Measurements from ENCODE around the gene CKAP2.
"Not testable (repeated sequence)": the region's sequence is repeated elsewhere in the genome, so short reads cannot be mapped to it uniquely, and the experiment has no call there.

The CKAP2 gene

GRCh38 chr13:52454820-52455676, at the start of gene CKAP2:
CKAP2 (plus strand) TSS chr13:52455478; CDS start chr13:52455557, 79 bp downstream.
- peak within 1 kb of the TSS; percentile 79 for H3K4me2 ChIP-seq (ENCODE audit: low read depth, low read length)
- peak; percentile 93 for DNase-seq
- no peaks in the 10 kb centered on the region for H3K27me3 ChIP-seq (replicated peaks; ENCODE audit: insufficient read depth, low read length)
- peak within 1 kb of the TSS; percentile 31; the same call in 1 of the 2 replicates for H2AFZ ChIP-seq (ENCODE audit: low read length)
- no peaks in the 10 kb centered on the region for H3K9me2 ChIP-seq (replicated peaks; ENCODE audit: insufficient read depth, low read length)
- H3F3A ChIP-seq (ENCODE audit: insufficient read depth, low read length), result peaks cover 21% of the 10 kb centered on the region
- TF ChIP-seq EZH2phosphoT487 (IDR thresholded peaks at IDR 0.05; ENCODE audit: low read length) (no peak), EZH2 (optimal IDR thresholded peaks at IDR 0.05; ENCODE audit: low read depth, low read length) (no peak)
- TF ChIP-seq, protein P1, sequence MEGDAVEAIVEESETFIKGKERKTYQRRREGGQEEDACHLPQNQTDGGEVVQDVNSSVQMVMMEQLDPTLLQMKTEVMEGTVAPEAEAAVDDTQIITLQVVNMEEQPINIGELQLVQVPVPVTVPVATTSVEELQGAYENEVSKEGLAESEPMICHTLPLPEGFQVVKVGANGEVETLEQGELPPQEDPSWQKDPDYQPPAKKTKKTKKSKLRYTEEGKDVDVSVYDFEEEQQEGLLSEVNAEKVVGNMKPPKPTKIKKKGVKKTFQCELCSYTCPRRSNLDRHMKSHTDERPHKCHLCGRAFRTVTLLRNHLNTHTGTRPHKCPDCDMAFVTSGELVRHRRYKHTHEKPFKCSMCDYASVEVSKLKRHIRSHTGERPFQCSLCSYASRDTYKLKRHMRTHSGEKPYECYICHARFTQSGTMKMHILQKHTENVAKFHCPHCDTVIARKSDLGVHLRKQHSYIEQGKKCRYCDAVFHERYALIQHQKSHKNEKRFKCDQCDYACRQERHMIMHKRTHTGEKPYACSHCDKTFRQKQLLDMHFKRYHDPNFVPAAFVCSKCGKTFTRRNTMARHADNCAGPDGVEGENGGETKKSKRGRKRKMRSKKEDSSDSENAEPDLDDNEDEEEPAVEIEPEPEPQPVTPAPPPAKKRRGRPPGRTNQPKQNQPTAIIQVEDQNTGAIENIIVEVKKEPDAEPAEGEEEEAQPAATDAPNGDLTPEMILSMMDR (IDR thresholded peaks at IDR 0.05; ENCODE audit: low read length), result no peak
- peak within 1 kb of the TSS; percentile 83 for H3K4me3 ChIP-seq (ENCODE audit: low read length)
- H3K9me3 ChIP-seq (replicated peaks; ENCODE audit: insufficient read depth, low read length), result no peaks in the 10 kb centered on the region
- H3K27ac ChIP-seq (ENCODE audit: low read length), result peak within 1 kb of the TSS; percentile 100
- peaks cover 65% of the 10 kb centered on the region for H3K79me2 ChIP-seq (ENCODE audit: low read length)
- peak within 1 kb of the TSS; percentile 96 for H3K9ac ChIP-seq (ENCODE audit: low read length)
- no peaks in the 10 kb centered on the region; the same call in 1 of the 2 replicates for H4K20me1 ChIP-seq (ENCODE audit: insufficient read depth, low read length)
- H3K4me1 ChIP-seq (ENCODE audit: low read length), result no peaks in the 10 kb centered on the region
- no peaks in the 10 kb centered on the region; the same call in 1 of the 2 replicates for H3K36me3 ChIP-seq (replicated peaks; ENCODE audit: insufficient read depth, low read length)

- no peak for DNase-seq
- Histone ChIP-seq H3K4me3 (ENCODE audit: low read length) (peak within 1 kb of the TSS; percentile 52), H2AFZ (ENCODE audit: low read length) (peak within 1 kb of the TSS; percentile 53; the same call in 1 of the 2 replicates), H3K9me2 (replicated peaks; ENCODE audit: insufficient read depth, low read length) (no peaks in the 10 kb centered on the region), H3K79me2 (ENCODE audit: low read length) (no peaks in the 10 kb centered on the region), H3K4me1 (ENCODE audit: low read length) (no peaks in the 10 kb centered on the region), H3F3A (ENCODE audit: insufficient read depth, low read length) (no peaks in the 10 kb centered on the region), H3K9ac (ENCODE audit: low read length) (no peak within 1 kb of the TSS; the same call in 1 of the 2 replicates), H4K20me1 (ENCODE audit: insufficient read depth, low read length) (no peaks in the 10 kb centered on the region), H3K27ac (ENCODE audit: low read length) (no peak within 1 kb of the TSS), H3K9me3 (replicated peaks; ENCODE audit: insufficient read depth, low read length) (no peaks in the 10 kb centered on the region), H3K4me2 (ENCODE audit: low read depth, low read length) (peak within 1 kb of the TSS; percentile 82), H3K27me3 (replicated peaks; ENCODE audit: insufficient read depth, low read length) (no peaks in the 10 kb centered on the region), H3K36me3 (replicated peaks; ENCODE audit: insufficient read depth, low read length) (no peaks in the 10 kb centered on the region)
- no peak for TF ChIP-seq EZH2 (optimal IDR thresholded peaks at IDR 0.05; ENCODE audit: low read depth, low read length)
- no peak for TF ChIP-seq EZH2phosphoT487 (IDR thresholded peaks at IDR 0.05; ENCODE audit: low read length)
- TF ChIP-seq, protein P1 (IDR thresholded peaks at IDR 0.05; ENCODE audit: low read length), result no peak
These were observed 49.3 kb upstream of the CKAP2 start, which contains the start of gene THSD1 for GRCh38 chr13:52405767-52406494. THSD1 (minus strand) TSS chr13:52406172; CDS start chr13:52402600, 3,572 bp downstream.

- Histone ChIP-seq H3K4me3 (ENCODE audit: low read length) (no peak overlapping the region), H3K9ac (ENCODE audit: low read length) (no peak overlapping the region), H3K36me3 (replicated peaks; ENCODE audit: insufficient read depth, low read length) (no peaks in the 10 kb centered on the region), H3K27me3 (replicated peaks; ENCODE audit: insufficient read depth, low read length) (no peaks in the 10 kb centered on the region), H4K20me1 (ENCODE audit: insufficient read depth, low read length) (no peaks in the 10 kb centered on the region), H3F3A (ENCODE audit: insufficient read depth, low read length) (no peaks in the 10 kb centered on the region), H3K4me2 (ENCODE audit: low read depth, low read length) (no peak overlapping the region), H3K4me1 (ENCODE audit: low read length) (no peaks in the 10 kb centered on the region), H3K9me2 (replicated peaks; ENCODE audit: insufficient read depth, low read length) (no peaks in the 10 kb centered on the region), H3K27ac (ENCODE audit: low read length) (no peak overlapping the region), H2AFZ (ENCODE audit: low read length) (no peak overlapping the region), H3K9me3 (replicated peaks; ENCODE audit: insufficient read depth, low read length) (no peaks in the 10 kb centered on the region), H3K79me2 (ENCODE audit: low read length) (no peaks in the 10 kb centered on the region)
- TF ChIP-seq EZH2 (optimal IDR thresholded peaks at IDR 0.05; ENCODE audit: low read depth, low read length), result no peak
- TF ChIP-seq EZH2phosphoT487 (IDR thresholded peaks at IDR 0.05; ENCODE audit: low read length), result no peak
- TF ChIP-seq, protein P1 (IDR thresholded peaks at IDR 0.05; ENCODE audit: low read length), result no peak
- DNase-seq, result no peak
These were observed 48.6 kb upstream of the CKAP2 start for GRCh38 chr13:52406629-52407028.

DNA sequence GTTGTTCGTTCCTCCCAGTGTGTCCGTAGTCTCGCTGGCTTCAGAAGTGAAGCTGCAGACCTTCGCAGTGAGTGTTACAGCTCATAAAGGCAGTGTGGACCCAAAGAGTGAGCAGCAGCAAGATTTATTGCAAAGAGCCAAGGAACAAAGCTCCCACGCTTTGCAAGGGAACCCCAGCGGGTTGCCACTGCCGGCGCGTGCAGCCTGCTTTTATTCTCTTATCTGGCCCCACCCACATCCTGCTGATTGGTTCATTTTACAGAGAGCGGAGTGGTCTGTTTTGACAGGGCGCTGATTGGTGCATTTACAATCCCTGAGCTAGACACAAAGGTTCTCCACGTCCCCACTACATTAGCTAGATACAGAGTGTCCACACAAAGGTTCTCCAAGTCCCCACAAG, 47.8 kb upstream of the CKAP2 start:
- H3K4me3 ChIP-seq (ENCODE audit: low read length); H3F3A ChIP-seq (ENCODE audit: insufficient read depth, low read length); H3K27me3 ChIP-seq (replicated peaks; ENCODE audit: insufficient read depth, low read length); H2AFZ ChIP-seq (ENCODE audit: low read length); H3K9ac ChIP-seq (ENCODE audit: low read length); H4K20me1 ChIP-seq (ENCODE audit: insufficient read depth, low read length); H3K4me2 ChIP-seq (ENCODE audit: low read depth, low read length); H3K36me3 ChIP-seq (replicated peaks; ENCODE audit: insufficient read depth, low read length); H3K27ac ChIP-seq (ENCODE audit: low read length); H3K4me1 ChIP-seq (ENCODE audit: low read length); H3K9me2 ChIP-seq (replicated peaks; ENCODE audit: insufficient read depth, low read length); DNase-seq; H3K79me2 ChIP-seq (ENCODE audit: low read length); H3K9me3 ChIP-seq (replicated peaks; ENCODE audit: insufficient read depth, low read length): not testable (repeated sequence)

DNA sequence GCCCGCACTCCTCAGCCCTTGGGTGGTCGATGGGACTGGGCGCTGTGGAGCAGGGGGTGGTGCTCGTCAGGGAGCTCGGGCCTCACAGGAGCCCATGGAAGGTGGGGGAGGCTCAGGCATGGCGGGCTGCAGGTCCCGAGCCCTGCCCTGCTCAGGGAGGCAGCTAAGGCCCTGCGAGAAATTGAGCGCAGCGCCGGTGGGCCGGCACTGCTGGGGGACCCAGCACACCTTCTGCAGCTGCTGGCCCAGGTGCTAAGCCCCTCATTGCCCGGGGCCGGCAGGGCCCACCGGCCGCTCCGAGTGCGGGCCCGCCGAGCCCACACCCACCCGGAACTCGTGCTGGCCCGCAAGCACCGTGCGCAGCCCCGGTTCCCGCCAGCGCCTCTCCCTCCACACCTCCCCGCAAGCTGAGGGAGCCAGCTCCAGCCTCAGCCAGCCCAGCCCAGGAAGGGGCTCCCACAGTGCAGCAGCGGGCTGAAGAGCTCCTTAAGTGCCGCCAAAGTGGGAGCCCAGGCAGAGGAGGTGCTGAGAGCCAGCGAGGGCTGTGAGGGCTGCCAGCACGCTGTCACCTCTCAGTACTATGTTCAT, 47.1 kb upstream of the CKAP2 start:
- not testable (repeated sequence) for H3K27ac ChIP-seq (ENCODE audit: low read length); H3K9ac ChIP-seq (ENCODE audit: low read length); DNase-seq; H3K9me2 ChIP-seq (replicated peaks; ENCODE audit: insufficient read depth, low read length); H2AFZ ChIP-seq (ENCODE audit: low read length); H3K4me3 ChIP-seq (ENCODE audit: low read length); H4K20me1 ChIP-seq (ENCODE audit: insufficient read depth, low read length); H3F3A ChIP-seq (ENCODE audit: insufficient read depth, low read length); H3K4me1 ChIP-seq (ENCODE audit: low read length); H3K9me3 ChIP-seq (replicated peaks; ENCODE audit: insufficient read depth, low read length); H3K36me3 ChIP-seq (replicated peaks; ENCODE audit: insufficient read depth, low read length); H3K79me2 ChIP-seq (ENCODE audit: low read length); H3K4me2 ChIP-seq (ENCODE audit: low read depth, low read length); H3K27me3 ChIP-seq (replicated peaks; ENCODE audit: insufficient read depth, low read length)

Data from MM.1S (cell line).